Measurements from ENCODE around the gene LCNL1.

The LCNL1 gene

DNA sequence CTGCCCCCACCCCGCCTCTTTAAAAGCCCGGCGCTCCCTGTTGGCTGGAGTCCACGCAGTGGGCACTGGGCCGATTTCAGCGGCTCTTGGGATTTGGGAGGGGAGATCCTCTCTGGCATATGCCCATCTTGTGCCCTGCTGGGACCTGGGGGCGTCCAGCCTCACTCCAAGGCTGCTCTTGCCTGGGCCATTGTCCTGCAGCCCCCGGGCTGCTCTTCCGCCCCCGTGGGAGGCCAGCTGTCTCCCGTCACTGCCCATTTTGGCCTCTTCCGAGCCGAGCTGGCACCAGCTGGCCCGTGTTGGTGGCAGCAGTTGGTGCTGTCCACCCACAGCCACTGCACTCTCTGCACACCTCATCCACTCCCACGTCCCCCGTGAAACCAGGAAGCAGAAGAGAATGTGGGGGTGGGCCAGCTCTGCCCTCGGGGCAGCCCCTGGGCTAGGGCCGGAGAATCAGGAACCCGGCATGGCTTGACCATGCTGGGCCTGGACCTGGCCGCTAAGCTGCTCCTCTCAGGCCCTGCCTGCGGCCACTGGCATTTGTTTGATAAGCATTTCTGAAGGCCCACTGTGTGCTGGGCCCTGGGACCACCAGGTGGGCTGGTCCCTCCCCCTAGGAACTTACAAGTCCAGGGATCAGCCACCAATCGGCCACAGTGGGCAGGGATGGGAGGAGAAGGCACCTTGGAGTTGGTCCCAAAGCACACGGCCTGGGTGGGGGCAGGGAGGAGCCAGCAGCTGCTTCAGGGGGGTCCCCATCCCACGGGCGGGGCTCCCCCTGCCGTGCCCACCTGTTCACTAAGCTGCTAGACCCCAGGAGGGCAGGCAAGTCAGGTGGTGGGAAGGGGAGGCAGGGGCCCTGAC is 35.5 kb upstream of the LCNL1 start:
- DNase-seq (ENCODE audit: low read depth, low spot score): no peak

DNA sequence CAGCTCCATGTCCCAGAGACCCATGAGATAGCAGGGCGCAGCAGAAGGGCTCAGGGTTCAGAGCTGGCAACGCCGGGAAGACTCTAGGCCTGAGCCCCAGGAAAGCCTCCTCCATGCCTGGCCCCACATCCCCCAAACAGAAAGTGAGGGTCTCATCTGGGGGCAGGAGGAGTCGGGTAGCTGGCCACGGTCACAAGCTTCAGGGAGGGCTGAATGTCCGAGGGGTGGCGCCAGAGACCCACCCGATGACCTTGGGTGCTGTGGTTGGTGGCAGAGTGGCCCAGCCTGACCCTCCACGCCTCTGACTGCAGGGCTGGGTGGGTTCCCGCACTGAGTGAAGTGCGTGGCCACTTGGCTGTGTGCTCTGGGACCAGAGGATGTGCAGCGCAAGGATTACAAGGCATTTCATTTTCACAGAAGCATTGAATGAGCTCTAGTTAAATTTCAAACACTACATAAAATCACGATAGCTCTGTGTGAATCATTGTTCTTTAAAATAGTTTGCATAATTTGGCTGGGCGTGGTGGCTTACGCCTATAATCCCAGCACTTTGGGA is 34.8 kb upstream of the LCNL1 start:
- no peak for DNase-seq (ENCODE audit: low read depth, low spot score)

DNA sequence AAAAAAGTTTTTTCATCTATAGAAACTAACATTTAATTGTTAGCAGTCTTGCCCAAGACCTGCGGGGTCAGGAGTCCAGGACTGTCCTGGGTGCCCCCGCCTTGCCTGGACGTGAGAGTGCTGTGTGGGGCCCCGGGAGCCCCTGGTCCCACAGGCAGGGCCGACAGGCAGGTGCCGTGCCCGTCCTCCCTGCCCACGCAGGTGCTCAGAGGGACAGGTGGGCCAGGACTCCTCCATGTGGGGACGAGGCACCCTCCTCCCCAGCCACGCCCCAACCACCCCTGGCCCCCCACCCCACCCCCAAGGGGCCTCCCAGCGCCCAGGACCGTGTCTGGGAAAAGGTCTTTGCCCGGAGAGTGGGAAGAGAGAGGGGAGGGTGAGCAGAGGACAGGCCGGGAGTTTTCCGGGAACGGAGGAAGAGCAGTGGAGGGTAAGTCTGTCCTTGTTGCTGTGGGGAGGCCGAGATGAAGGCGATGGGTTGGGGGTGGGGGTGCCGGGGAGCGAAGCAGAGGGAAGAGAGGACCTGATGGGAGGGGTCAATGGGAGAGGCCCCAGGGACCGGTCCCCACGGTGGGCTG is 33.5 kb upstream of the LCNL1 start:
- no peak for DNase-seq (ENCODE audit: low read depth, low spot score)

DNA sequence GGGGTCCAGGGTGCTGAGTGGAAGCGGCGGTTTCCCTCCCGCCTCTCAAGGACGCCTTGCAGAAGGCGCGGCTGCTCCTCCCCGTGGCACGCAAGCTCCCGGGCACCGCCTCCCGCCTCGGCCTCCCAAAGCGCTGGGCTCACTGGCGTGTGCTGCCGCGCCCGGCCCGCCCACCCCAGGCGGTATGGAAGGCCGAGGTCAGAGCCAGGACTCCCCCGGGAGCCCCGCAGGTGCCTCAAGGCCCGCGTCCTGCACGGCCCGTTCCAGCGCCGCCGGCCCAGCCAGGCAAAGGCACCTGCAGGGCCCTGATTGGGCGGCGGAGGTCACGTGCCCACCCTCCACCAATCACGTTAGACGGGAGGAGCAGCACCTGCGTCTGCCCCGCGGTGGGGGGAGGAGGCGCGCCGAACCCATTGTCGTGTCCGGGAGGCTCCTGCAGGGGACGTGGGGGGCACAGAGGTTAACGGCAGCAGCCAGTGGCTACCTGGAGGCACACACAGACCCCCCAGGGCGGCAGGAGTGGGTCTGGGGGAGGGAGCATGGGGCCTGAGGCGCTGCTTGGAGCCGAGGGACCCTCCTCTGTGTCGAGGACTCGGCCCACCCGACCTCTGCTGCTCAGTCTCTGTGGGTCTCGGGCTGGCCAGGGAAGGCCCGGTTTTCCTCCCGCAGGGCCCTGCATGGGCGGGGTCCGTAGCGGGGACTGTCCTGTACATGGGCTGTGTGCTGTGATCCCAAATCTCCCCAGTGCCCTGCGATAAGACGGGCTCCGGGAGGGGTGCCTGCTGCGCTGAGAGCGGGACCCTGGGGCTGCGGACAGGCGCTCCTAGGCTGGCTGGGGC is 32.8 kb upstream of the LCNL1 start:
- DNase-seq (ENCODE audit: low read depth, low spot score): peak; percentile 90

DNA sequence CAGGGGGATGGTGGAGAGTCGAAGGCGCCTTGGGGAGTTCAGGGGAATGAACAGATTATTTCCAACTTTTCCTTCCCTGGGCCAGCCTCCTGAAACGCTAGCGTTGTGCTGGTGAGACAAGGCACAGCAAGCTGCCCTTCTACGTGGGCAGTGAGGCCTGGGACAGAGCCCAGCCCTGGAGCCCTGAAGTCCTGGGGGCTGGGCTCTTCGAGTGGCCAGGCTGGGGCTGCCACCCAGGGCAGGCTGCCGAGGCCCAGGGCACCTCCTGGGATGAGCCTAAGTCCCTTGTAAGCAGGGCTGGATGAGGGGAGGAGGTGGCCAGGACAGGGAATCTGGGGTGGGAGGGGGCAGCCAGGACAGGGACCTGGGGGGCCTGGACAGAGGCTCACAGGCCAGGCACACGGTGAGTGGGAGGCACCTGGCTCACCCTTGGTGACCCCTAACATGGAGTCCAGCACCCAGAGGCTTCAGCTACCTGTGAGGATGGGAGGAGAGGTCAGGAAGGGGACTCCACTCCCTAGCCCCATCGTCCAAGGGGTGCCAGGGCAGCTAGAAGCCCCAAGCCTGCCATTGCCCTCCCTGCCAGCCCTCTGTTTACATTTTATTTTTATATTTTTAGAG is 32.0 kb upstream of the LCNL1 start:
- no peak for DNase-seq (ENCODE audit: low read depth, low spot score)

DNA sequence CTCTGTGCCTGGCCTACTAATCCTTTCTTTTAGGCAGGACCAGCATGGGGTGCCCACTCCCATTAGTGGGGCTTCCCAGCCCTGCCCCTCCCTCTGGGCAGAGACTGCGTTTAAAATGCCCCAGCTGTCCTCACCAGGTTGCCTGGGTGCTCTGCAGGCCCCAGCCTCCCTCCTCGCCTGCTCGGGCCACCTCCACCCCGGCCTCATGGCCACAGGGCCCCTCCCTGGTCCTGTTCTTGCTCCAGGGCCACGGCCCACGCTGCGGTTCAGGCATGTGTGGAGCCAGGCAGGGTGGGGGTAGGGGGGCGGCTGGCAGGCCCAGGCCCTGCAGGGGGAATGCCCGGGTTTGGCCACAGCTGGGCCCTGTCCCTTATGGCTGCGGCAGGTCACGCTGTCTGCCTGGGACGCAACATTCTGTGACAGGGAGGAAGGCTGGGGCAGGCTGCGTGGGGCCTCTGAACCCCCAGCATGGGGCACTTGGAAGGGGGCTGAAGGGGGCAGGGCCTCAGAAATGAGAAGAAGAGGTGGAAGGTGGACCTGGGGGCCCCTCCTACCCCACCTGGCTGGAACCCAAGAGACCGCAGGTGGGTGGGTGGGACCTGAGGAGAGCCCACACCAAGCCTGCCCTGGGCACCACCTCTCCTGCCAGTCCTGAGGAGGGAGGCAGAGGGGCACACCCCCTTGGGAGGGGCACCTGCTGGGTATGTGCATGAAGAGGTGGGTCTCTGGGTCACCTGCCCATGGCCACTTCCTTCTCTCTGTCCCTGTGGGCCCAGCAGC is 31.1 kb upstream of the LCNL1 start, which contains the start of gene LCN12:
Gene LCN12 (plus strand): TSS at position 733 of the 780 bp plus-strand sequence. CDS start 55 bp downstream, outside the sequence.
- no peak for DNase-seq (ENCODE audit: low read depth, low spot score)

DNA sequence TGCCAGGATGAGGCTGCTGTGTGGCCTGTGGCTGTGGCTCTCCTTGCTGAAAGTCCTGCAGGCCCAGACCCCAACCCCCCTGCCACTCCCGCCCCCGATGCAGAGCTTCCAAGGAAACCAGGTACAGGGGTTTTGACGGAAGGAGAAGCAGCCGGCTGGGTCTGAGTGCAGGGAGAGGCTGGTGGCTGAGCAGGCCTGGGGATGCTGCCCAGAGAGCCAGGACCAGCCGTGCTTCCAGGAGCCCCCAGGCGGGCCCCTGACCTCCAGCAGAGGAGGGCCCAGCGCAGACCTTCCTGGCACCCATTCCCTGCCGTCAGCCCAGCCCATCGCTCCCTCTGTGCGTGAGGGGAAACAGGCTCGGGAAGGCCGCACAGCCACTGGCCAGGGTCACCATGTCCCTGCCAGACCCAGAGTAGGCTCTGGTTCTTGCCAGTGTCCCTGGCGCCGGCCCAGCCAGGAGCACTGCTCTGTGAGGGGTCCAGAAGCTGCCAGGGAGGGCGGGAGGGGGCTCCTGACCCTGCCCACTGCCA is 30.4 kb upstream of the LCNL1 start:
- no peak for DNase-seq (ENCODE audit: low read depth, low spot score)

DNA sequence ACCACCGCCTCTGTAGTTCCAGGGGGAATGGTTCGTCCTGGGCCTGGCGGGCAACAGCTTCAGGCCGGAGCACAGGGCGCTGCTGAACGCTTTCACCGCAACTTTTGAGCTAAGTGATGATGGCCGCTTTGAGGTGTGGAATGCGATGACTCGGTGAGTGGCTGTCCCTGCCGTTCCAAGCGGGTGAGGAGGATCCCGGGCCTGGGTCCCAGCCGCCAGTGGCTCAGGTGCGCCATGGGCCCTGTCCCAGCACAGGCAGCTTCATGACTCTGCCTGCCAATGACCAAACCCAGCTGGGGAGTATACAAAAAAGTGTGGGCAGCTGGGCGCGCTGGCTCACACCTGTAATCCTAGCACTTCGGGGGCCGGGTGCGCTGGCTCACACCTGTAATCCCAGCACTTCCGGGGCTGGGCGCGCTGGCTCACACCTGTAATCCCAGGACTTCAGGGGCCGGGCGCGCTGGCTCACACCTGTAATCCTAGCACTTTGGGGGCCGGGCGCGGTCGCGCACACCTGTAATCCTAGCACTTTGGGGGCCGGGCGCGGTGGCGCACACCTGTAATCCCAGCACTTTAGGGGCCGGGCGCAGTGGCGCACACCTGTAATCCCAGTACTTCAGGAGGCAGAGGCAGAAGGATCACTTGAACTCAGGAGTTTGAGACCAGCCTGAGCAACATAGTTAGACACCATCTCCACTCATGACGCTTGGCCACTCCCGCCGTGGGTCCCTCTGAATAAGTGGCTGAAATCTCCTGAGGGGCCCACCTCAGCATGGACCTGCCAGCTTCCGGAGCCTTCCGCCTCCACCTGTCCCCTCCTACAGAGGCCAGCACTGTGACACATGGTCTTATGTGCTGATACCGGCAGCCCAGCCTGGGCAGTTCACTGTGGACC is 29.7 kb upstream of the LCNL1 start:
- DNase-seq (ENCODE audit: low read depth, low spot score): no peak

DNA sequence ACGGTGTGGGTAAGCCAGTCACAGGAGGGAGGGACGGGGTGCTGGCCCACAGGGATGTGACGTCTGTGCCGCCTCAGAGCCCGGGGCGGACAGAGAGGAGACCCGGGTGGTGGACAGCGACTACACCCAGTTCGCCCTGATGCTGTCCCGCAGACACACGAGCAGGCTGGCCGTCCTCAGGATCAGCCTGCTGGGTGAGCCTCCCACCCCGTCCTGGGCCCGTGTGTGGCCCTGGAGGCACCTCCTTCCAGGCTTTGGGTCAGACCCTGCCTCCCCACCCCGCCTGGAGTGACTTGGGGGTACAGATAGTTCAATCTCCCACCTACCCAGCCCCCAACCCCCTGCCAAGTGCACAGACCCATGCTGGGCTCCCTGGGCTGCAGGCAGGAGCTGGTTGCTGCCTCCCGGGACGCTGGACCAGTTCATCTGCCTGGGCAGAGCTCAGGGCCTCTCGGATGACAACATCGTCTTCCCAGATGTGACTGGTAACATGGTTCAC is 29.0 kb upstream of the LCNL1 start:
- DNase-seq (ENCODE audit: low read depth, low spot score): no peak

DNA sequence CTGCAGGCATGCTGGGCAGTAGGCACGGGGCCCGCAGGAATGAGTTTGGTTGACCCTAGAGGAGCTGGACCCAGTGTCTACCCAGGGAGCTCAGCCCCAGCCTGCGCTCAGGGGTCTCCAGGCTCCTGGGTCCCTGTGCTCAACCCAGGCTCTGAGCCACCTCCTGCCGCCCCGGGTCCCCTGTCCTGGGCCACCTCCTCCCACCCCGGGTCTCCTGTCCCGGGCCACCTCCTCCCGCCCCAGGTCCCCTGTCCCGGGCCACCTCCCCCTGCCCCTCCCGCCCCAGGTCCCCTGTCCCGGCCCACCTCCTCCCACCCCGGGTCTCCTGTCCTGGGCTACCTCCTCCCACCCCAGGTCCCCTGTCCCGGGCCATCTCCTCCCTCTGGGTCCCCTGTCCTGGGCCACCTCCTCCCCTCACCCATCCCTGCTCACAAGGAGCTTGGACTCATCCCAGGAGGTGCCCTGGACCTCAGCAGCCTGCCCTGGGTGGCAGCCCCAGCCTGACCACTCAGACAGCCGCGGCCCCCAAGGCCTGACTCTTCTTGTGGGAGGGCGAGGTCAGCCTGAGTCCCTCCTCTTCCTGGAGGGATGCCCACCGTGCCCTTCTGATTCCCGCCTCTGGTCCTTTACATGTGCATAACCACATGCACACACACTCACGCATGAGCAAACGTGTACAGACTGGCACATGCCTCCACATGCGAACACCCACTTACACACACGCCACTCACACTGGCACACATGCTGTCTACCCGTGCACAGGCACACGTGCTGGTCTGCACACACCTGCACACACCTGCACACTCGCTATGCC is 28.3 kb upstream of the LCNL1 start:
- no peak for DNase-seq (ENCODE audit: low read depth, low spot score)

DNA sequence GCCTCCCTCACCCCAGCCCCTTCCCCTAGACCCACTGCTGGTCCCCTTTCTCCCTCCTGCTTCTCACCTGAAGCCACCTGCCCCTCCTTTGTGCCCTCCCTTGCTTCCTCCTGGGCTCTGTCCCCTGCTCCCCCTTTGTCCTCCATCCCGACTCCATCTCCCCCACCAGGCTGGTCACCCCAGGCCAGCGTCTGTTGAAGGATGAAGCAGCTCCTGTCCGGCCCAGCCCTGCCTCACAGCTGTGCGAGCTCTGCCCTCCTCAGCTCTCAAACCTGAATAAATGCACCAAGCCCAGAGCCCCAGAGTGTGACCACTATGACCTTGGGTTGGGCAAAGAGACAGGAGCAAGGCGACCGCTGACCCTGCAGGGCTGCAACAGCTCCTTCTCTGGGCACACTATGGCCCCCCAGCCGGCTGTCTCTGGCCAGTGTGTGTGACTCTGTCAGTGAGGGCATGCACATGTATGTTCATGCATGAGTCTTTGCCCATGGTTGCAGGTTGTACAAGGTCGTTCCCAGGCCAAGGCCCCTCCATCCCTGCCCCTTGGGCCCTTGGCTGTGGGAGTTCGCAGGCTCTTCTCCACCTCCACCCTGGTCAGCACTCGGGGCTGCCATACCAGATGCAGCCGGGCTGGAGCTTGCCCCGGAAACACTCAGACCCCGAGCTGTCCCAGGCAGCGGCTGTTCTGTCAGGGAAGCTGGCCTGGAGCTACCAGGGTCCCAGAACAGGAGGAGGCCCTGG is 27.4 kb upstream of the LCNL1 start:
- no peak for DNase-seq (ENCODE audit: low read depth, low spot score)

DNA sequence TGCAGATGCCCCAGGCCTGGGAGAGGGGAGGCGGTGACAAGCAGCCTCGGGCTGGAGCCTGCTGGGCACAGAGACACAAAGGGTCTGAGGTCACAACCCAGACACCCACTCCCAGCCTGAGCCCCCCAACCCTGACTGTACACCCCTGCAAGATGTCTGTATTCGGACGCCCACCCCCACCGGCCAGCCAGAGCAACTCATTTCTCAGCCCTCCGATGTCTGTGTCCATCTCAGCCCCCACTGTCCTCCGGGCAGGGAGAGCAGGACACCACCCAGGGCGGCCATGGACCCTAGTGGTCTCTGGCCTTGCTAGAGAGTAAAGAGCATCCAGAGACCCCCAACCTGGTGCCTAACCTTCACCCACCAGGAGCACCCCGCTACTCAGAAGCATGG is 26.9 kb upstream of the LCNL1 start:
- no peak for DNase-seq (ENCODE audit: low read depth, low spot score)

DNA sequence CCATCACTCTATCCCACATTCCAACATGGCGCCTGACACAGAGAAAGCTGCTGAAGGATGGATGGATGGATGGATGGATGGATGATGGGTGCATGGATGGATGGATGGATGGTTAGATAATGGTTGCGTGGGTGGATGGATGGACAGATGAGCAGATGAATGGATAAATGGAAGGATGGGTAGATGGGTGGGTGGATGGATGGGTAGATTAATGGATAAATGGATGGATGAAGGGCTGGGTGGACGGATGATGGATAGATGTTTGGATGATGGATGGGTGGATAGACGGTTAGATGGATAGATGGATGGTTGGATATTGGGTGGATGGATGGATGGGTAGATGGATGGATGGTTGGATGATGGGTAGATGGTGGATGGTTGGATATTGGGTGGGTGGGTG is 26.2 kb upstream of the LCNL1 start:
- DNase-seq (ENCODE audit: low read depth, low spot score): no peak

DNA sequence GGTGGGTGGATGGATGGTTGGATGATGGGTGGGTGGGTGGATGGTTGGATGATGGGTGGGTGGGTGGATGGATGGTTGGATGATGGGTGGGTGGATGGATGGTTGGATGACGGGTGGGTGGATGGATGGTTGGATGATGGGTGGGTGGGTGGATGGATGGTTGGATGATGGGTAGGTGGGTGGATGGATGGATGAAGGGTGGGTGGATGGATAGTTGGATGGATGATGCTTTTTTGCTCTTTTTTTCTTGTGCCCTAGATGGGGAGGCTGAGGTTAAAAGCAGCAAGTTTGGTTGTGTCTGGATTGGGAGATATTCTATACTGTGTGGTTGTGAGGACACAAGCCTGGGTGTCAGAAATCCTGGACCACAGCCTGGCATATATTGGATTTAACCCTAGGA is 25.3 kb upstream of the LCNL1 start:
- DNase-seq (ENCODE audit: low read depth, low spot score): no peak

DNA sequence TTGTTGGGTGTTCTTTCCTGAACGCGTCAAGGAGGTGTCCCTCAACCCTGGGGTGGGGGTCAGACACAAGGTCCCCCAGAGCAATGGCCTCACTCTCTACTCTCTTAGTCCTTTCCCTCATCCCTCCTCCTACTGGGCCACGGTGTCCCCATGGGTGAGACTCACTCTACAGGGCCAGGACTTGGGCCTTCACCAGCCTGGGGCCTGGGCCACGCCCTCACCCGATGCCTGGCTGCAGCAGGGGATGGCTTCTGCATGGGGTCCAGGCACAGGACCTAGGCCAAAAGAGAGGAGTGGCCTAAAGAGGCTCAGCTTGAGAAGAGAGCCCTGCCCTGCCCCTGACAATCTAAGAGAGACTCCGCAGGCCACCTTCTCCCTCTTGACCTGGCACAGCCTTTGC is 24.9 kb upstream of the LCNL1 start:
- DNase-seq (ENCODE audit: low read depth, low spot score): no peak

DNA sequence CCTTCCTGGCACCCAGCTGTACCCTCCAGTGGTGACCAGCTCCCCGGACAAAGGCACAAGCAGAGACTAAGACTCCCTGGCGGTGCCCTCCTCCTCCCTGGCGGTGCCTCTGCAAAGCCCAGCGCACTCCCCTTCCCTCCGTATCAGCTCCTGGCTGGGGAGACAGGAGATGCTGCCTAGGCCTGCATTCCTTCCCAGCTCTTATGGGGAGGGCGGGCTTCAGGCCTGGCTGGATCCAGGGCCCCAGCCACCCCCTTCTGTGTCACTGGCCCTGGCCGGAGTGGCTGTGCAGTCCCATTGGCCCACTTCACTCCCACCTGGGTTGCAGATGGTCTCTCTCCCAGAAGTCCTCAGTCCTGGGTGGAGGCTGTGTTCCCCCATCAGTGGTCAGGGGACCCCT is 24.3 kb upstream of the LCNL1 start:
- no peak for DNase-seq (ENCODE audit: low read depth, low spot score)

DNA sequence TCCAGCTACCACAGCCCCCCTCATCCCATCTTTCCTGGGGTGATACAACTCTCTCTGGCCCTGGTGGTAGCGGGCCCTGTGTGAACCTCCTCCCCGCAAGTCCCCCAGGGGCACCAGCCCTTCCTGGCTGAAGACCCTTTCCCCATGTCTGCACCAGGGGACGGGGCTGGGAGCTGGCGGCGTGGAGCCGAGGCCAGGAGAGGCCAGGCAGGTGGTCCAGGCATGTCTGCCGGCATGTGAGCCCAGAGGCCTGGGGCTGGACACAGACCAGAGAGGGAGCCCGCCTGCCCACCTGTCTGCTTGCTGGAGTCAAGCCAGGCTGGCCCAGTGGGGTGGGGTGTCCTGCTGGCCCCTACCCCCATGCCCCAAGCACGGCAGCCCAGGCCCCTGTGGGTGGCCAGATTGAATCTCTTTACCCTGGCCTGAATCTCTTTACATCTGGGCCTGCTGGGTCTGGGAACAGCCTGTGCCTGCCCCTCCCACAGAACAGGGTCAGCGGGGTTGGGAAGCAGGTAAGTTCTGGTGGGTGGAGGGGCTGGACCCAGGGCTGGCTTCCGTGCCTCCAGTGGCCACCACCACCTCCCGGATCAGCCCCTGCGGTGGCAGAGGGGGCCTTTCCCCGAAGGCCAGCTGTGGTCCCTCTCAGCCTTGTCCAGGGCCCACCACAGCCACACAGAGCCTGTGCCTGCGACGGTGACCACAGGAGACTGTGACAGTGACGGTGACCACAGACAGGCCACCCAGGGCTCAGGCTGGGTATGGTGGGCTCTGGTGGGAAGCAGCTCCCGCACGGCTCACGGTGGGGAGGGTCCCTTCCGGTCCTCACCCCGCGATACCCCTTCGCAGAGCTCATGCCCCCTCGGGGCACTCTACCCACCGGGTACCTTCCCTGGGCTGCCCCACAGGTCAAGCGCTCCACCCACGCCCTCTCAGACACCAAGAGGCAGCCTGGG is 23.6 kb upstream of the LCNL1 start:
- DNase-seq (ENCODE audit: low read depth, low spot score): no peak
